SW 1271 (cell line): ENCODE data around the gene AP4M1.

Source experiments
- DNase-seq, 2 experiments: peaks; one replicate each; lab custom pipeline; 2025; lab: John Stamatoyannopoulos, UW

Gene AP4M1

GRCh38 chr7:100157334-100158228 is 56.1 kb downstream of the AP4M1 start:
- DNase-seq: peak in 1 of 2 experiments; percentile 30
